HCT116 (cell line): Measurements from ENCODE around the gene FMN1. TPM values are rescaled to one million over a fixed set of nuclear protein-coding genes. Genes with fewer than 3 reads are reported as not detected.

Experiments used
- ATAC-seq: fragments of 200-7000 bp; cut with Tn5 transposase; 2 replicates; pipeline ENCODE4 v1.9.1; 2020; ENCODE audit warnings: mild to moderate bottlenecking, moderate library complexity
- BruUV-seq: library from RNA; stranded (reverse); fragments of 400-500 nt; replicated peaks from 2 replicates; lab custom pipeline; 2021; lab: Mats Ljungman, UMichigan
- CTCF ChIA-PET: fragments of 300-600 bp; sonication (Branson Sonifier 250); formaldehyde crosslinking; loops from one replicate; lab custom pipeline; 2021; ENCODE audit warnings: antibody characterized with exemption; lab: Charles Lee
- POLR2A ChIA-PET: fragments of 300-600, 350-600 bp; sonication (Branson Sonifier 250); formaldehyde crosslinking; loops from one replicate; lab custom pipeline; 2021; ENCODE audit warnings: antibody characterized with exemption; lab: Charles Lee
- RAD21 ChIA-PET, 2 experiments: fragments of 300-600 bp; sonication (Branson Sonifier 250); formaldehyde crosslinking; loops; one replicate each; lab custom pipeline; 2023; ENCODE audit warnings: low total read pairs in 2 of 2; ENCODE audit not compliant: uncharacterized antibody in 2 of 2, unreplicated experiment in 2 of 2, low non-redundant PET in 1 of 2; lab: Charles Lee
- DNase-seq: peaks from one replicate; pipeline ENCODE4 v3.0.0-alpha.2; 2010; ENCODE audit warnings: low read depth, low spot score
- H2AFZ ChIP-seq: fragments of 200-600 bp; shearing (Covaris generic), sonication (generic); 2 replicates; pipeline ENCODE4 v1.6.1; 2017; ENCODE audit warnings: low read depth, mixed run types, mixed read lengths, antibody characterized with exemption, low read length; ENCODE audit not compliant: poor library complexity, severe bottlenecking
- H3K27ac ChIP-seq: 2 replicates; pipeline ENCODE4 v1.5.1; 2012; ENCODE audit warnings: low read depth, low read length
- H3K27me3 ChIP-seq: fragments of 200-600 bp; sonication (generic); 2 replicates; pipeline ENCODE4 v1.6.1; 2016; ENCODE audit warnings: mixed run types, low read length, mixed read lengths; ENCODE audit not compliant: insufficient read depth
- H3K36me3 ChIP-seq, 2 experiments: fragments of 200-500 bp in 1 of 2; fragments of 200-600 bp in 1 of 2; sonication (Bioruptor generic) in 1 of 2; sonication (generic) in 1 of 2; 2 replicates each; pipeline versions ENCODE4 v1.5.1 to v1.6.1; 2014 to 2016; ENCODE audit warnings: low read length in 2 of 2, inconsistent platforms in 1 of 2, mixed read lengths in 1 of 2, mixed run types in 1 of 2; ENCODE audit not compliant: insufficient read depth in 2 of 2, control insufficient read depth in 1 of 2
- H3K4me1 ChIP-seq, 2 experiments: fragments of 200-600 bp in 1 of 2; sonication (generic) in 1 of 2; 2 replicates each; pipeline versions ENCODE4 v1.5.1 to v1.6.1; 2012 to 2017; ENCODE audit warnings: low read length in 2 of 2, inconsistent platforms in 1 of 2, mild to moderate bottlenecking in 1 of 2, mixed read lengths in 1 of 2, mixed run types in 1 of 2, moderate library complexity in 1 of 2; ENCODE audit not compliant: insufficient read depth in 2 of 2, control insufficient read depth in 1 of 2
- H3K4me2 ChIP-seq: fragments of 200-600 bp; sonication (generic); 2 replicates; pipeline ENCODE4 v1.6.1; 2017; ENCODE audit warnings: mixed run types, low read length, mixed read lengths
- H3K4me3 ChIP-seq, 2 experiments: fragments of 200-600 bp in 1 of 2; sonication (generic) in 1 of 2; replicated peaks in 1 of 2; 2 replicates each; pipeline ENCODE4 v1.5.1; 2011 to 2016; ENCODE audit warnings: low read length in 2 of 2, control low read depth in 1 of 2, low read depth in 1 of 2, mild to moderate bottlenecking in 1 of 2, mixed read lengths in 1 of 2, mixed run types in 1 of 2
- H3K79me2 ChIP-seq: fragments of 200-600 bp; sonication (generic); 2 replicates; pipeline ENCODE4 v1.6.1; 2017; ENCODE audit warnings: mild to moderate bottlenecking, mixed run types, low read length, moderate library complexity, mixed read lengths; ENCODE audit not compliant: insufficient read depth
- H3K9ac ChIP-seq: fragments of 200-600 bp; sonication (generic); 2 replicates; pipeline ENCODE4 v1.6.1; 2016; ENCODE audit warnings: low read length, mixed read lengths
- H3K9me2 ChIP-seq: fragments of 200-600 bp; sonication (generic), shearing (Covaris generic); 2 replicates; pipeline ENCODE4 v1.6.1; 2017; ENCODE audit warnings: mixed run types, mild to moderate bottlenecking, moderate library complexity; ENCODE audit not compliant: insufficient read depth
- H3K9me3 ChIP-seq, 2 experiments: fragments of 200-500 bp in 1 of 2; fragments of 200-600 bp in 1 of 2; sonication (Bioruptor generic) in 1 of 2; sonication (generic) in 1 of 2; 2 replicates each; pipeline ENCODE4 v1.6.1; 2014 to 2017; ENCODE audit warnings: low read length in 2 of 2, mixed read lengths in 2 of 2, inconsistent platforms in 1 of 2, low read depth in 1 of 2, mild to moderate bottlenecking in 1 of 2, mixed run types in 1 of 2, moderate library complexity in 1 of 2; ENCODE audit not compliant: control insufficient read depth in 1 of 2, insufficient read depth in 1 of 2
- H4K20me1 ChIP-seq: fragments of 200-600 bp; sonication (generic), shearing (Covaris generic); 2 replicates; pipeline ENCODE4 v1.6.1; 2017; ENCODE audit warnings: mixed run types, mild to moderate bottlenecking, moderate library complexity; ENCODE audit not compliant: insufficient read depth
- ATF3 ChIP-seq: IDR thresholded peaks from 2 replicates; pipeline ENCODE4 v1.6.1; 2012
- CBX3 ChIP-seq: IDR thresholded peaks from 2 replicates; pipeline ENCODE4 v1.6.1; 2012; ENCODE audit warnings: low read depth
- CTCF ChIP-seq, 3 experiments: fragments of 200-600 bp in 1 of 3; sonication (generic) in 1 of 3; IDR thresholded peaks in 2 of 3; conservative IDR thresholded peaks in 1 of 3; 2 replicates each; pipeline ENCODE4 v1.5.1; 2012 to 2017; ENCODE audit warnings: low read depth in 2 of 3, low read length in 2 of 3, antibody characterized with exemption in 1 of 3, borderline replicate concordance in 1 of 3, control low read depth in 1 of 3, mild to moderate bottlenecking in 1 of 3, mixed read lengths in 1 of 3, mixed run types in 1 of 3, moderate library complexity in 1 of 3; ENCODE audit not compliant: insufficient read depth in 1 of 3
- EZH2 ChIP-seq: fragments of 200-600 bp; sonication (generic); IDR thresholded peaks from 2 replicates; pipeline ENCODE4 v1.6.1; 2017; ENCODE audit warnings: antibody characterized with exemption, mixed run types
- JUND ChIP-seq: IDR thresholded peaks from 2 replicates; pipeline ENCODE4 v1.6.1; 2012
- SIN3A ChIP-seq: IDR thresholded peaks from 2 replicates; pipeline ENCODE4 v1.6.1; 2012; ENCODE audit warnings: low read depth
- YY1 ChIP-seq: IDR thresholded peaks from 2 replicates; pipeline ENCODE4 v1.6.1; 2011; ENCODE audit warnings: low read length, low read depth, moderate library complexity, mild to moderate bottlenecking; ENCODE audit not compliant: insufficient replicate concordance; ENCODE audit errors: extremely low read depth
- intact Hi-C: fragments of 100-400 bp; cut with micrococcal nuclease; formaldehyde crosslinking; loops from 2 replicates; pipeline ENCODE4 v1.10.0; 2022
- total RNA-seq: library from RNA; stranded (reverse); gene quantifications from one replicate; pipeline ENCODE4 v1.2.1, GENCODE V29; 2021; ENCODE audit not compliant: unreplicated experiment

The FMN1 gene
- total RNA-seq, 1 experiment from 2014 or later, result 0.39 TPM

- no peak for TF ChIP-seq CBX3
Observed at GRCh38 chr15:32787949-32788348, 406.6 kb downstream of the FMN1 start (continued).

GRCh38 chr15:32786906-32787305 is 407.6 kb downstream of the FMN1 start:
- no peak overlapping the region for H2AFZ ChIP-seq
- no peak overlapping the region for H3K9ac ChIP-seq
- no peak overlapping the region for H3K4me2 ChIP-seq
- H3K9me2 ChIP-seq, result no peaks in the 10 kb centered on the region
- ChIA-PET POLR2A (no interaction called here), RAD21 (no interaction called here), CTCF (no interaction called here)
- no peaks in the 10 kb centered on the region for H3K79me2 ChIP-seq
- no peaks in the 10 kb centered on the region for H3K9me3 ChIP-seq
- H3K4me1 ChIP-seq, result no peaks in the 10 kb centered on the region
- intact Hi-C loops, result no loop called here
- TF ChIP-seq CBX3 (no peak), JUND (no peak), YY1 (no peak), SIN3A (no peak), CTCF (IDR thresholded peaks at IDR 0.05 in 2 of 3, conservative IDR thresholded peaks at IDR 0.05 in 1 of 3; ENCODE audit: borderline replicate concordance in 1 of 3, insufficient read depth in 1 of 3, low read depth in 2 of 3, low read length in 2 of 3) (no peak), EZH2 (no peak), ATF3 (no peak)
- DNase-seq (no peak), ATAC-seq (no peak)
- no peaks in the 10 kb centered on the region for H3K27me3 ChIP-seq
- no peaks in the 10 kb centered on the region for H4K20me1 ChIP-seq
- no peak overlapping the region for H3K27ac ChIP-seq
- no TSS peak for BruUV-seq
- no peak overlapping the region for H3K4me3 ChIP-seq
- no peaks in the 10 kb centered on the region for H3K36me3 ChIP-seq
